GM10248 (cell line): ENCODE data around the gene MARCHF6.

Experiments used
- CTCF ChIA-PET: fragments of 300-600 bp; sonication (Branson Sonifier 250); formaldehyde crosslinking; extraction: SDS; loops from one replicate; lab custom pipeline; 2021; ENCODE audit warnings: antibody characterized with exemption; lab: Yijun Ruan, JAX
- POLR2A ChIA-PET: fragments of 350-650 bp; sonication (Branson Sonifier 250); formaldehyde crosslinking; extraction: SDS; loops from one replicate; lab custom pipeline; 2020; ENCODE audit warnings: antibody characterized with exemption; lab: Yijun Ruan, JAX
- DNase-seq: peaks from one replicate; pipeline ENCODE4 v3.0.0; 2012; ENCODE audit errors: extremely low spot score
- CTCF ChIP-seq: IDR thresholded peaks from 2 replicates; pipeline ENCODE4 v1.5.1; 2012; ENCODE audit warnings: mild to moderate bottlenecking, low read depth; ENCODE audit errors: extremely low read depth, missing control alignments, control extremely low read depth

MARCHF6 gene

GRCh38 chr5:10324518-10325370 is 28.8 kb upstream of the MARCHF6 start:
- ChIA-PET CTCF (interaction anchor here (1.7 to 2.0 kb wide), 2 partner anchors 18 to 41 kb away, joined by 4 to 5 read pairs; no protein-coding TSS in a partner anchor), POLR2A (no interaction called here)
- TF ChIP-seq CTCF: no peak
- no peak for DNase-seq

GRCh38 chr5:10328323-10328722 is 25.2 kb upstream of the MARCHF6 start:
- no peak for DNase-seq
- ChIA-PET CTCF (interaction anchor here (1.4 kb wide), 1 partner anchor 9 kb away, joined by 3 read pairs; no protein-coding TSS in a partner anchor), POLR2A (no interaction called here)
- TF ChIP-seq CTCF: no peak

- CTCF ChIA-PET: interaction anchor here (1.1 to 1.6 kb wide), 4 partner anchors 8 to 46 kb away, joined by 3 to 5 read pairs (median 3); partner anchors contain the start of gene MARCHF6
- no peak for DNase-seq
- TF ChIP-seq CTCF: no peak
- POLR2A ChIA-PET: no interaction called here
Observed at GRCh38 chr5:10329446-10329819, 24.1 kb upstream of the MARCHF6 start.

- no peak for DNase-seq
- TF ChIP-seq CTCF: no peak
- POLR2A ChIA-PET: no interaction called here
- CTCF ChIA-PET: interaction anchor here (1.1 to 1.7 kb wide), 5 partner anchors 8 to 46 kb away, joined by 3 to 6 read pairs (median 3); partner anchors contain the start of gene MARCHF6
Observed at GRCh38 chr5:10329820-10330481, 23.5 kb upstream of the MARCHF6 start.

GRCh38 chr5:10330511-10331230 is 22.8 kb upstream of the MARCHF6 start:
- TF ChIP-seq CTCF: no peak
- no peak for DNase-seq
- CTCF ChIA-PET: interaction anchor here (1.2 to 1.7 kb wide), 6 partner anchors 10 to 47 kb away, joined by 3 to 6 read pairs (median 3); partner anchors contain the start of gene MARCHF6
- POLR2A ChIA-PET: no interaction called here

GRCh38 chr5:10331341-10331796 is 22.1 kb upstream of the MARCHF6 start:
- CTCF ChIA-PET: interaction anchor here (1.2 to 1.7 kb wide), 4 partner anchors 20 to 47 kb away, joined by 3 to 6 read pairs (median 3); no protein-coding TSS in a partner anchor
- no peak for DNase-seq
- POLR2A ChIA-PET: no interaction called here
- no peak for TF ChIP-seq CTCF
